Measurements from ENCODE around the gene GGA2.

DNA sequence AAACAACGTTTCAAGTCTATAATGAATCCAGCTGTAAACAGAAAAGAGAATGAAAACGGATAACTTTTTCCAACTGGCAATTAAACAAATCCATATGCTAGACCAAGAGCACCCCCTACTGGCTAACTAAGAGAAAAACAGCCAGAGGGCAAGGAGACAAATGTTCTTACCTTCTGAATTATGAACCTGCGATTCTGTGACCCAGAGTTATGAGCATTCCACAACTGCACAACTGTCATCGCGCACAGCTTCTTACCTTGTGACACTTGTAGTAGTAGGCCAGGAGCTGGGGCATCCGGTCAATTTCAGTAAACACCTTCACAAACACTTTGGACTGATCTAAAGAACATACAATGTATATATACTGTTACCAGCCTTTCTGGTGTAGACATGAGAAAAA lies 75.9 kb downstream of the GGA2 start:
- TF ChIP-seq POLR2A (IDR thresholded peaks at IDR 0.05) = no peak
- peak; percentile 85 to 91 (median 88) for TF ChIP-seq CTCF (IDR thresholded peaks at IDR 0.05)
- TF ChIP-seq POLR2AphosphoS5 (IDR thresholded peaks at IDR 0.05) = no peak

All from gastroesophageal sphincter (tissue), 3 donors.